ENCODE data around the gene CRYBB2. TPM values are rescaled to one million over a fixed set of nuclear protein-coding genes. Genes with fewer than 3 reads are reported as not detected.

Gene CRYBB2
- total RNA-seq, 1 donor from 2014 or later, result 0.81 TPM

DNA sequence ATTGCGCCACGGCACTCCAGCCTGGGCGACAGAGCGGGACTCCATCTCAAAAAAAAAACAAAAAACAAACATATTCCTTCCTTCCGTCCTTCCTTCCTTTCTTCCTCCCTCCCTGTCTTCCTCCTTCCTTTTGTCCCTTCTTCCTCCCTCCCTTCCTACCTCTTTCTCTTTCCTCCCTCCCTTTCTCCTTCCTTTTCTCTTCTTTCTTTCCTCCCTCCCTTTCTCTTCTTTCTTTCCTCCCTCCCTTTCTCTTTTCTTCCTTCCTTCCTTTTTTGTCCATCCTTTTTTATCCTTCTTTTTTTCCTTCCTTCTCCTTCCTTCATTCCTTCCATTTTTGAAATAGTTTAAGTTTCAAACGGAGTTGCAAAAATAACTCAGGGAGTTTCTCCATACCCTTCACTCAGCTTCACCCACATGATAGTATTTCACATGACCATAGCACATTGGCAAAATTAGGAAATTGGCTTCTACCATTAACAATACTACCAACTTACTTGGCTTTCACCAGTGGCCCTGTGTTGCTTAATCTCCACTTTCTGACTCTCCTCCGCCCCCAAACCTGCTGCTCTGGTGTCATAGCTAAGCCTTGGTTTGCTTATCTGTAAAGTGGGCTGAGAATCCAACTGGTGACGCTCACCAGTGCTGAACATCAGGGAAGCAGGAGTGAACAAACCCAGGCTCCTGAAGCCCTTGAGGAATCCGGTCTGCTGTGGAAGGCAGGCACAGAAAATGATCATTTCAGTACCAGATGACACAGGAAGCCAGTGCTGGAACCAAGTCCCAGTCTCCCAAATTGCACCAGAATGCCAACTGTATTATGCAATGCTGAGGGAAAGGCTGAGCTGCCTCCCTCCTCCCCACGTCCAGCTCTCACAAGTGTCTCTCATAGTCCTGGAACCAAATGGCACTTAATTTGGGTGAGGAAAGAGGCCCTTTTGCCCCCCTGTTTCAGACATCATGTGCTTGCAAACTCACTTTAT is 37.0 kb upstream of the CRYBB2 start:
- H3K36me3 Mint-ChIP-seq (ENCODE audit: insufficient read depth), result peaks cover 50% of the 10 kb centered on the region
- no peak overlapping the region for H3K27ac Mint-ChIP-seq
- no peak overlapping the region for H3K4me3 Mint-ChIP-seq (ENCODE audit: low read depth)
- no peaks in the 10 kb centered on the region for H3K27me3 Mint-ChIP-seq
- no peak for DNase-seq (ENCODE audit: low spot score, unreplicated experiment)
- peaks cover 8% of the 10 kb centered on the region for H3K9me3 Mint-ChIP-seq (ENCODE audit: low read depth)
- TF ChIP-seq, protein P1, sequence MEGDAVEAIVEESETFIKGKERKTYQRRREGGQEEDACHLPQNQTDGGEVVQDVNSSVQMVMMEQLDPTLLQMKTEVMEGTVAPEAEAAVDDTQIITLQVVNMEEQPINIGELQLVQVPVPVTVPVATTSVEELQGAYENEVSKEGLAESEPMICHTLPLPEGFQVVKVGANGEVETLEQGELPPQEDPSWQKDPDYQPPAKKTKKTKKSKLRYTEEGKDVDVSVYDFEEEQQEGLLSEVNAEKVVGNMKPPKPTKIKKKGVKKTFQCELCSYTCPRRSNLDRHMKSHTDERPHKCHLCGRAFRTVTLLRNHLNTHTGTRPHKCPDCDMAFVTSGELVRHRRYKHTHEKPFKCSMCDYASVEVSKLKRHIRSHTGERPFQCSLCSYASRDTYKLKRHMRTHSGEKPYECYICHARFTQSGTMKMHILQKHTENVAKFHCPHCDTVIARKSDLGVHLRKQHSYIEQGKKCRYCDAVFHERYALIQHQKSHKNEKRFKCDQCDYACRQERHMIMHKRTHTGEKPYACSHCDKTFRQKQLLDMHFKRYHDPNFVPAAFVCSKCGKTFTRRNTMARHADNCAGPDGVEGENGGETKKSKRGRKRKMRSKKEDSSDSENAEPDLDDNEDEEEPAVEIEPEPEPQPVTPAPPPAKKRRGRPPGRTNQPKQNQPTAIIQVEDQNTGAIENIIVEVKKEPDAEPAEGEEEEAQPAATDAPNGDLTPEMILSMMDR (IDR thresholded peaks at IDR 0.05; ENCODE audit: unreplicated experiment), result no peak
- no peaks in the 10 kb centered on the region for H3K4me1 Mint-ChIP-seq (ENCODE audit: low read depth)

DNA sequence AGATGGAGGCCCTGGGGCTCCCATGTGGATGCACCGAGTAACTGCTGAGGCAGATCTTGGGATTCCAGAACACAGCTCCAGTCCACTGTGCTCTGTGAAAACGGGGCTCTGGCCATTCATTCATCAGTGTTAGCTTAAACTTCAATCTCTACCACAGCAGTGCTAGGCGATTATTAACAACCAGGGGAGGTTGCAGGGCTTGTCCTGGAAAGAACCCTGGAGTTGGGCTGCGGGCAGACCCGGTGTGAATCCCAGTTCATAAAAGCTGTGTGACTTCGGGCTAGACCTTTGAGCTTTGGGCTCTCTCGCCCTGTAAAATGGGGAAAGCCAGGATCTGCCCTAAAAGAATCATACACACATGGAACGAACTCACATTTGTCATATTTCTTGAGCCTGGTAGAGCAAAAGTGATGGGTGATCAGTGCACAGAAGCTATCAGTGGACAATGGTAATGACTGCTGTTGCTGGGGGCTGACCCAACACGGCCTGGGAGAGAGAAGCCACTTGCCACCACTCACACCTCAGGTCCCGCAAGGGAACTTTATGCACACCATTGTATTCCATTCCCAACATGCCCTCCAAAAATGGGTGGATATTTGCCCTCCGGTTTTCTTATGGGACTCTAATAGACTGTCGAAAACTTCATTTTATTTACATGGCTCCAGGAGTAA is 35.4 kb upstream of the CRYBB2 start:
- Mint-ChIP-seq H3K4me1 (ENCODE audit: low read depth) (no peaks in the 10 kb centered on the region), H3K4me3 (ENCODE audit: low read depth) (no peak overlapping the region), H3K9me3 (ENCODE audit: low read depth) (peaks cover 8% of the 10 kb centered on the region), H3K27me3 (no peaks in the 10 kb centered on the region), H3K27ac (peak overlapping the region; percentile 87), H3K36me3 (ENCODE audit: insufficient read depth) (peaks cover 49% of the 10 kb centered on the region)
- DNase-seq (ENCODE audit: low spot score, unreplicated experiment), result no peak
- TF ChIP-seq, protein P1 (IDR thresholded peaks at IDR 0.05; ENCODE audit: unreplicated experiment), result no peak

DNA sequence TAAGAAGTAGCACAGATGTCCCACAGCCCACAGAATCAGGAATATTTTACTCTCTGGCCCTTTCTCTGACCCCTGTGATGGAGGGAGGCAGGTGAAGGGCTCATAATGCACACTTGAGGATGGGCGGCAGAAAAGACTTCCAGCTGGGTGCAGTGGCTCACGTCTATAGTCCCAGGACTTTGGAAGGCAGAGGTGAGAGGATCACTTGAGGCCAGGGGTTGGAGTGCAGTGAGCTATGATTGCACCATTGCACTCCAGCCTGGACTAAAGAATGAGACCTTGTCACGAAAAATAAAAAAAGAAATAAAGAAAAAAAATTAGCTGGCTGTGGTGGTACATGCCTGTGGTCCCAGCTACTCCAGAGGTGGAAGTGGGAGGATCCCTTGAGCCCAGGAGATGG is 33.3 kb upstream of the CRYBB2 start:
- TF ChIP-seq, protein P1 (IDR thresholded peaks at IDR 0.05; ENCODE audit: unreplicated experiment), result no peak
- no peaks in the 10 kb centered on the region for H3K9me3 Mint-ChIP-seq (ENCODE audit: low read depth)
- no peak overlapping the region for H3K4me3 Mint-ChIP-seq (ENCODE audit: low read depth)
- peaks cover 44% of the 10 kb centered on the region for H3K36me3 Mint-ChIP-seq (ENCODE audit: insufficient read depth)
- no peak for DNase-seq (ENCODE audit: low spot score, unreplicated experiment)
- H3K4me1 Mint-ChIP-seq (ENCODE audit: low read depth), result no peaks in the 10 kb centered on the region
- no peaks in the 10 kb centered on the region for H3K27me3 Mint-ChIP-seq
- no peak overlapping the region for H3K27ac Mint-ChIP-seq

DNA sequence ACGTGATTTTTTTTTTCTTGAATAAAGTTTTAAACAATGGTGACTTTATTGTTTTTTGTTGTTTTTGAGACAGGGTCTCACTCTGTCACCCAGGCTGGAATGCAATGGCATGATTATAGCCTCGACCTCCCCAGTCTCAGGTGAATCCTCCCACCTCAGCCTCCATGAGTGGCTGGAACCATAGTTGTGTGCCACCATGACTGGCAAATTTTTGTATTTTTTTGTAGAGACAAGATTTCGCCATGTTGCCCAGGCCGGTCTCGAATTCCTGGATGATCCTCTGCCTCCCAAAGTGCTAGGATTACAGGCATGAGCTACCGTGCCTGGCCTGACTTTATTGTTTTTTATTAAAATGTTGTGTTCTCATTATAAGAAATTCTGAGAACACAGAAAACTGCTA is 32.0 kb upstream of the CRYBB2 start:
- Mint-ChIP-seq H3K9me3 (ENCODE audit: low read depth) (no peaks in the 10 kb centered on the region), H3K36me3 (ENCODE audit: insufficient read depth) (peaks cover 42% of the 10 kb centered on the region), H3K27me3 (no peaks in the 10 kb centered on the region), H3K4me3 (ENCODE audit: low read depth) (no peak overlapping the region), H3K4me1 (ENCODE audit: low read depth) (no peaks in the 10 kb centered on the region), H3K27ac (no peak overlapping the region)
- TF ChIP-seq, protein P1 (IDR thresholded peaks at IDR 0.05; ENCODE audit: unreplicated experiment), result no peak
- no peak for DNase-seq (ENCODE audit: low spot score, unreplicated experiment)

DNA sequence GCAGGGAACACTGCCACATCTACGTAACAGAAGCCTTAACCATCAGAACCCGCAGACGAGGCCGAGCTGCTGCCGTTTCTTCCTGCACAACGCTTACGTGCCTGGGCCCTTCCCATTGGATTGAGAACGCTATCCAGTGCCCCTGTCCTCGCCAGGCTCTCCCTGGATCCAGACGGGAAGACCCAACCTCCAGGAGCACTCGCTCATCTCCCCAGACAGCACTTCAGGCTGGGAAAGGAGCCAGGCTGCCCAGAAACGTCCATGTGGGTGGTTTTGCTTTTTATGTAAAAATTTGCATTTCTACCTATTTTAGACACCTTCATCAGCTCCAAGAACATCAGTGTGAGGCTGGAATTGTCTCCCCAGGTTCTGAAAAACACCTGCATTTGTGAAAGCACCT is 27.0 kb upstream of the CRYBB2 start:
- H3K27ac Mint-ChIP-seq, result no peak overlapping the region
- DNase-seq (ENCODE audit: low spot score, unreplicated experiment), result no peak

More for the DNA sequence above, 27.0 kb upstream of the CRYBB2 start:
- Mint-ChIP-seq H3K4me1 (ENCODE audit: low read depth) (no peaks in the 10 kb centered on the region), H3K27me3 (no peaks in the 10 kb centered on the region), H3K36me3 (ENCODE audit: insufficient read depth) (peaks cover 27% of the 10 kb centered on the region), H3K4me3 (ENCODE audit: low read depth) (no peak overlapping the region), H3K9me3 (ENCODE audit: low read depth) (no peaks in the 10 kb centered on the region)
- TF ChIP-seq, protein P1 (IDR thresholded peaks at IDR 0.05; ENCODE audit: unreplicated experiment), result no peak
